GM10847 (cell line): ENCODE data around the gene HDAC4.

ENCODE experiments used
- POLR2A ChIP-seq: IDR thresholded peaks from 2 replicates; pipeline ENCODE4 v1.6.1; 2011; ENCODE audit not compliant: insufficient read length; ENCODE audit errors: extremely low read depth

The HDAC4 gene

DNA sequence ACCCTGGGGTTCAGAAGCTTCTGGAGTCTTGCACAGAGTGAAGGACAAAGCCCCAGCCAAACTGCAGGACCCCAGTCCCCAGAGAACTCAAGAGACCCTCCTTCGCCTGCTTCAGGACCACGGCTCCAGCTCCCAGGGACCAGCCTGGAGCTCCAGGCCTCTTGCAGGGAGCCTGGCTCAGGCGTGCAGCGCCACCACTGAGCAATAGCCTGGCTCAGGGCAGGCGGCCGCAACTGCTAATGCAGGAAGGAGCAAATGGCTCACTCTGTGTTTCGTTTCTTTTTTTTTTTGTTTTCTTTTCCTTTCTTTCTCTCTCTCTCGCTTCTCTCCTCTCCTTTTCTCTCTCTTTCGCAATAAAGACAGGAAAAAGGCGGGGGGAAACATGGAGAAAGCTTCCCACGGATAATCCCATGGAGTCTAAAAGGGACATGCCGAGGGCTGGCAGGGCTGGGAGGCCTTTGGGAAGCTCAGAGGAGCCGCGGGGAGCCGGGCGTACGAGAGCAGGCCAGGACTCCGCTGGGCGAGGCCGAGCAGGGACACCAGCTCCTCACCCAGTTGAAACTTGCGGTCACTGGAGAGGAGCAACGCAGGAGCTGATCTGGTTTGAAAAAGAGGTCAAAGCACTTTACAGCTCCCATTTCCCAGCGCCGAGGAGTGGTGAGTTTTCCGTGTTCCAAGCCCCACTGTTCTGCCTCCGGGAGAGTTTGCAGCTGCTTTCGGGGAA lies 308.1 kb downstream of the HDAC4 start:
- TF ChIP-seq POLR2A = no peak

DNA sequence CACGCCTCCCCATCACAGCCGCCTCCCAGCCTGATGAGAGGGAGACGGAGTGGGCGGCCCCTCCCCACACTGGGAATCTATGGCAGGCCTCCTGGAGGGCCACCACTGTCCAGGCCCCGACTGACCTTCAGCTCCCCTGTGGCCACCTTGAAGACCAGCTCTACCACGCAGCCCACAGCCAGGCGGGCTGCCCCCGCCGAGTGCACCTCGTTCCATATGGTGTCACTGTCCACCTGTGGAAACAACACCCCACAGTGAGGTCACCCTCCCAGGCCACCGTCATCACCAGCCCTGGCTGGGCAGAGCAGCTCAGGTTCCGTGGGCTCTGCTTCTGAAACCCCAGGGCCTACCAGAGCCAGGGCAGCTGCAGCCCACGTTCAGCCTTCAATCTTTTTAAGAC lies 310.9 kb downstream of the HDAC4 start:
- TF ChIP-seq POLR2A = no peak

DNA sequence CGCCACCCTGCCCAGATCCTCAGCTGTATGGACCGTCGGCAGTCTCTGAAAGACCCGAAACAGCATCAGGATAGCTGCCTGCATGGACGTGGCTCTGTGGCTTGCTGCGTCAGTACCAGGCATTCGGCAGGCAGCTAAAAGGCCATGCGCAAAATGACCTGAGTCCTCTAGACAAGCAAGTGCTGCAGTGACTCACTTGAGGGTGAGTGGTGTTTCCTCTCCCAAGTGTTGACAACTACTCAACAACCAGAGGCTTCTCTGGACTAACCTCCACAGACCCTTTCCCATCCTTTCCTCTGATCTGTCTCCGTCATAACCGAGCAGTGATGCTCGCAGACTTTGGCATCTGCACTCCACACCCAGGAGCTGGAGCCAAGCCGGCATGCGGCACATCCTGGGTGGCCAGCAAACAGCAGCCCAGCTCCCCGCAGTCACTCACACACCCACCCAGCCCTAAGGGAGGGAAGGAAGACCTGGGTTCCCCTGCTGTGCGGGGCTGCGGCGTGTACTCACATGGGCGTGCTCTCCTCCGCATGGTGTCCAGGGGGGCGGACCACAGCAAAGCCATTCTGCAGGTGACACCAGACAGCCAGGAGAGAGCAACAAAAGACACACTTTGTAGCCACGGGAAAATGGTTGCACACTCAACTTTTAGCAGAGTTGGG lies 313.6 kb downstream of the HDAC4 start:
- TF ChIP-seq POLR2A = no peak

DNA sequence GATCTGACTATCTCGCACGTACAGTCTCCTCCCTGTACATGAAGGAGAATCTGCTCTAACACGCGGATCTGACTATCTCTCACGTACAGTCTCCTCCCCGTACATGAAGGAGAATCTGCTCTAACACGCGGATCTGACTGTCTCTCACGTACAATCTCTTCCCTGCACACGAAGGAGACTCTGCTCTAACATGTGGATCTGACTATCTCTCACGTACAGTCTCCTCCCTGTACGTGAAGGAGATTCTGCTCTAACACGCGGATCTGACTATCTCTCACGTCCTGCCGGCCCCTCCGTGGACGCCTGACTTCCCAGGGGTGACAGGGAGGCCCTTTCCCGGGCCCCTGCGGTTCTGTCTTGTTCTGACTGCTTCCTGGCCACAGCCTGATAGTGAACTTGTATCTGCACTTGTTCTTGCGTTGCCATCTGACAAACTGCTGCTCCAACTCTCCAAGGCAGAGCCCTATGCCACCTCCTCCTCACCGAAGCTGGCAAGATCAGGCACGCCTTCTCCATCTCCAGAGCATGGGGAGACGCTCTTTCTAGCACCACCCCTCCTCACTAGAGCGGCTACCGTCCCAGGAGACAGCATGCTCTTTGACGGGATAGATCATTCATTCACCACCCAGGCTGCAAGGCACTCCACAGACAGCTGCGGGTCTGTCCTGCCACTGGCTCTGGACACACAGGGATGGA lies 314.3 kb downstream of the HDAC4 start:
- TF ChIP-seq POLR2A = no peak

DNA sequence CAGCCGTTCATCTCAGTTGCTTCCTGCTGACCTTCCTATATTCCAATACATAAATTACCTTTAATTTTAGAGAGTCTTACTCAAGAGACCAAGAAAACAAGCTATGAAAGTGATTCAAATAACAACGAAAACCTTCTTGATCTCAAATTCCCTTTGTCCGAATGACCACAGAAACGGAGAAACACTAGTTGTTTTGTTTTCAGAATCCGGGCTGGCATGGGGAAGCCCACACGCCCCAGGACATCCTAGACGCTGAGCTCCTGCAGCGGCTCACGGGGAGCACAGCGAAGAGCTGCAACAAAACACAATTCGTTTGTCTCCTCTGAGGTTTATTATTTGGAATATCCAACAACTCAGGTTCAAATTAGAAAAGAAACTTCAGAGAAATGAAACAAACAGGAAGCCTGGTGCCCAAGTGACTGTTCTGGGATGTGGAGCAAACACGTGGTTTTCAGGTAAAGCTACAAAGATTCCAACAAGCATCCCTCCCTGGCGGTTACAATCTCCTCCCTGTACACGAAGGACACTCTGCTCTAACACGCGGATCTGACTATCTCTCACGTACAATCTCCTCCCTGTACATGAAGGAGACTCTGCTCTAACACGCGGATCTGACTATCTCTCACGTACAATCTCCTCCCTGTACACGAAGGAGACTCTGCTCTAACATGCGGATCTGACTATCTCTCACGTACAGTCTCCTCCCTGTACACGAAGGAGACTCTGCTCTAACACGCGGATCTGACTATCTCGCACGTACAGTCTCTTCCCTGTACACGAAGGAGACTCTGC lies 315.4 kb downstream of the HDAC4 start:
- TF ChIP-seq POLR2A = no peak

DNA sequence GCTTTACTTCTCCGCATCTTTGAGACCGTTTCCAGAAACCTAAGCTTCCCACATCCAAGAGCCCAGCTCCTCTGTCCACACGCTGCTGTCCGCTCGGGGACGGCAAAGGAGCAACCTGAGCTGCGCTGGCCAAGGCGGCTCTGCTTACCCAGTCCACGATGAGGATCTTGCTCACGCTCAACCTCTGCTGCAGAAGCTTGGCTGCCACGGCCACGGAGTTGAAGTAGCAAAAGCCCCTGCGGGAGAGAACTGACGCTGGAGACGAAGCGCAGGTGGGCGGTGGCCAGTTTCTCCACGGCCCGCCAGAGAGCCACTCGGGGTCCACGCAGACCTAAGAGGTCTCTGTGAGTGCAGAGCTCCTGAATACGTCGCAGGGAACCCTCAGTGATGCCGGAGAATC lies 316.8 kb downstream of the HDAC4 start:
- no peak for TF ChIP-seq POLR2A

DNA sequence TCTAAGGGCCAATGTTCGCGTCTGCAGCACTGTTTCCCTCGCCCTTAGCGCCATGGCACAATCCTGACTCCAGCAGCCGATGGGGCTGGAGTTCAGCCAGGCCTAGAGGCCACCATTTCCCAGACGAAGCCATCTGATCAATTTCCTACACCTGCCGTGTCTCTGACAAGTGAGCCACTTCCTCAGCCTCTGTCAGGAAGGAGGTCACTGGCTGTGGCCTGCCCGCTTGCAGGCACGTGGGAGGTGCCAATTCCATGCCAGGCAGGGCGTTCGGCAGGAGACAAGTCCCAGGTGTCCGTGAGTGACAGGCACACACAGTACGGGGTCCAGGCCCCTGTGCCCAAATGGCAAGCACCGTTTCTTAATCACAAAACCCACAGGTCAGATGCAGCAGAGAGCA lies 318.4 kb downstream of the HDAC4 start:
- no peak for TF ChIP-seq POLR2A

DNA sequence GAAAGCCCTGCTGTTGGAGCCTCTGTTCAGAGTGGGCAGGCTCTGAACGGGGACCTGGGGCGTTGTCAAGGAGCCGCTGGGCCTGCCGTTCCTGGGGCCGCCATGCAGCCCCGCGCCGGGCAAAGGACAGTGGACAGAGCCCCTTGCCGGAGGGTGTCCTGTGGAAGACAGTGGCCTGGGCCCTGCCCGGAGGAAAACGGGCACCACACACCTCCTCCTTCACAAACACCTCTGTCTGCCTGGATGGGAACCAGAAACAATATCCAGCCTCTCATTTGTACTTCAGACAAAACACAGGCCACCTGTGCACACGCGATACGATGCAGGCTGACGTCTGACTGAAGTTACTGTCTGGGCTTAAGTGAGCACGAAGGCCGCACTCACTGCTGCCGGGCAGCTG lies 319.2 kb downstream of the HDAC4 start:
- TF ChIP-seq POLR2A = no peak

DNA sequence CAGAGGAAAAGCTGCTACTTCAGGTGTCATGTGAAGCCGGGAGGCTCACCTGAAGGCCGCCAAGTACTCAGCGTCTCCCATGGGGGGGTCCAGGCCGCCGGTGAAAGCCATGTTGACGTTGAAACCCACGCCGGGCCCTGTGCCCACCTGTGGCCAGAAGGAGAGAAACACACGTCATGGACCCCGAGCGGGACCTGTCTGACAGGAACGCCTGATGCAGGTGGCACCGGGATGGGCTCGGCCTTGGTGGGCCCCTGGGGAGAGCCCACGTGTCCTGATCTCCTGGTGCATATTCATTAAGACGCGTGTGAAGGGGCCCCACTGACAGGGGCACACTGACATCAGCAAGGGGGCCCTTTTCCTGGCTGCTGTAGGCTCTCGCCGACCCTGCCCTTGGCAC lies 319.8 kb downstream of the HDAC4 start:
- no peak for TF ChIP-seq POLR2A

DNA sequence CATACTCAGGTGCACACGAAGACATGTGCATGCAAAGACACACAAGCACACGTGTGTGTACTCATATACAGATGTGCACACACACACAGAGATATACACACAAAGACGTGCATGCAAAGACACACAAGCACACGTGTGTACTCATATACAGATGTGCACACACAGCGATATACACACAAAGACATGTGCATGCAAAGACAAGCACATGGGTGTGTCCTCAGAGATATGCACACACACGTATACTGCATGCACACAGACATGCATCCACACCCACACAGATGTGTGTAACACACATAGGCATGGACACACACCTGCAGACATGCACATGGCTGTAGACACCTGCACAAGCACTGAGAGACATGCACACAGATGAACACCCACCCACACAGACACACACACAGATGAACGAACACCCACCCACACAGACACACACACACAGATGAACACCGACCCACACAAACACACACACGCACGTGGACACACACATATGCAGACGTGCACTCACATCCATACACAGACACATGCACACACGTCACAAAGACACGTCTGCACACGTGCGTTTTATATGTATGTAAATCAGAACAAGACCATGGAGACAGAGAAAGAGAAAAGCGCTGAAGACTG lies 321.0 kb downstream of the HDAC4 start:
- no peak for TF ChIP-seq POLR2A

DNA sequence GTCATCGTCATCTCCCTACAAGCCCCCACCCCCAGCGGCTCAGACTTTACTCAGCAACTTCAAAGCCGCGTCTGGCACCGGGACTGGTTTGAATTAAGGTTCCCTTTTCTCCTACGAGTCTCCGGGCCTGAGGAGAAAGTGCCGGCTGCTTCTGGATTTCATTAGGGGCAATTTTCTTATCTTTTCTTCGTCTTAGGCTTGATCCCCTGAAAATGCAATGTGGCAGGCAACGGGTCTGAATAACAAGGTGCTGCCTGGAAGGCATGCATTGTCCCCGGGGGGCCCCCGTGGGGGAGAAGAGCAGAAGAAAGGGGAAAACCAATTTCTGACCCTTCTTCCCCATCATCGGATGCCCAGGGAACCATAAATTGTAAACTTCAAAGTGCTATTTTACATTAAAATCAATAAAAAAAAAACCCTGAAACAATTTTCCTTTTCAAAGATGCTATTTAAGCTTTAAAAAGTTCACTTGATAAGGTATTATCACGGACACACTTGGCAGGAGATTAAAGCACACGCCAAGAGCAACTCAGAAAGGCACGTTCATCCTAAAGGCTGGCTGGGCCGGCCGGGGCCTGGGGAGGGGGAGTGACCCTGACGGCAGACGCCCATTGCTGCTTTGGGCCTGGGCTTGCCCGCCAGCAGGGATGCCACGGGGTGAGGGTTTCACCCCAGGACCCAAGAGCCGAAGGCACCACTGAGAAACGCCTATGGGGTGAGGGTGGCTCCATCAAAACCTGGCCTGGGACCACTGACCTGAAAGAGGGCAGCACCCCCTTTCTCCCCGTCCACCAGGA lies 322.5 kb downstream of the HDAC4 start:
- TF ChIP-seq POLR2A = no peak

DNA sequence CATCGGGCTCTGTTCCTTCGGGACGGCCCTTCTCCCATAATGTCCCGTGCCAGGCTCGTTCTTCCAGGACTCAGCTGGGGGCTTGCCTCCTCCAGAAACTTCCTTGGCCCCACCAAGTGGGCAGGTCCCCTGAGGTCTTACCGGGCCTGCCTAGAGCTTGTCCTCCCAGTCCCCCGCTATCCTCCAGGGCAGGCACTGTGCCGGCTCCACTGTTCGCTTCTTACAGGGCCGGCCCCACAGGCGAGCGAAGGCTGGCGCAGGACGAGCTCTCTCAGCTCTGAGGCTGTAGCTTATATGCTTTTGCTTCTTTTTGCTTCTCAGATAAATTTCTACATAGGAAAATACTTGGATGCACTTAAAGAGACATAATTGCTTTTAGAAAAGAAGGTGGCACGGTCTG lies 323.6 kb downstream of the HDAC4 start:
- TF ChIP-seq POLR2A = no peak

DNA sequence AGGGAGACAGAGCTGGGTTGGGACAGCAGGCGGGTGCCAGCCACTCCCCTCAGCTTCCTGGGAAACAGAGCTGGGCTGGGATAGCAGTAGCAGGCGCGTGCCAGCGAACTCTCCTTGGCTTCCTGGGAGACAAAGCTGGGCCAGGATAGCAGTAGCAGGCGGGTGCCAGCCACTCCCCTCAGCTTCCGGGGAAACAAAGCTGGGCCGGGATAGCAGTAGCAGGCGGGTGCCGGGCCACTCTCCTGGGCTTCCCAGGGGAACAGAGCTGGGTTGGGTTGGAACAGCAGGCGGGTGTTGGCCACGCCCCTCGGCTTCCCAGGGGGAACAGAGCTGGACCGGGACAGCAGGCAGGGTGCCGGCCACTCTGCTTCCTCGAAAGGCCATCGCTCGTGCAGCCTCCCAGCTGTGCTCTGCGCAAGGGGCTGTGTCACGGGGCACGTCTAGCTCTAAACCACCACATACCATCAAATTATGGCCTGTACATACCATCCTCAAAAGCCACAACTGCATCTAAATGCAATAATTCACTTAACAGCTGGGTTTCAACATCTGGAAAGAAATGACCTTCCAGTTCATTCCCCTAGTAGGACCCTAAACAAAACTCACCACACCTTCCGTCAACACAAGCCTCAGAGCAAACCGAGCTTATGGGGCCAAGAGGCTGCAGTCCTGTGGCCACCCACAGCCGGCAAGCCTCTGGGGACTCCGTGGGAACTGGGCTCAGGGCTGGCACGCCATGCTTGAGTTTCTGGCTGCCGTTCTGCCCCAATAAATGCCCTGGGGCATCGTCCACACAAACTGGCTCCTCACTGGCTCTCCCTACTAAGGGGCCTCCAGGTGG lies 324.7 kb downstream of the HDAC4 start:
- no peak for TF ChIP-seq POLR2A
